A549 (cell line): ENCODE results near the gene RRBP1. TPM values are rescaled to one million over a fixed set of nuclear protein-coding genes. Genes with fewer than 3 reads are reported as not detected.
A peak's percentile ranks its signal among the peaks of the same experiment; 100 is the strongest.

ENCODE experiments used
- ATAC-seq, 2 experiments: fragments of 200-7000 bp in 1 of 2; fragments of >200 bp in 1 of 2; cut with Nextera tagmentation in 1 of 2; cut with Tn5 transposase in 1 of 2; 3 replicates each; pipeline versions ENCODE4 v1.8.0 to v1.9.1; 2018 to 2020; ENCODE audit warnings: mild to moderate bottlenecking in 1 of 2, moderate library complexity in 1 of 2
- CTCF ChIA-PET: fragments of 300-600 bp; sonication (Branson Sonifier 250); formaldehyde crosslinking; extraction: SDS; loops from one replicate; lab custom pipeline; 2021; ENCODE audit warnings: antibody characterized with exemption, inconsistent platforms; lab: Yijun Ruan, JAX
- POLR2A ChIA-PET: fragments of 350-600 bp; formaldehyde crosslinking; extraction: SDS; loops from one replicate; lab custom pipeline; 2021; ENCODE audit warnings: antibody characterized with exemption, inconsistent platforms; lab: Yijun Ruan, JAX
- DNase-seq, 2 experiments: peaks; one replicate each; pipeline versions ENCODE4 v3.0.0 to v3.0.0-alpha.2; 2011 to 2016; ENCODE audit warnings: low read depth in 1 of 2, low spot score in 1 of 2
- FAIRE-seq: peaks from 2 replicates; lab custom pipeline; 2011; peaks lifted over from hg19 to GRCh38; lab: Jason Lieb, UNC
- H3K27ac ChIP-seq, 2 experiments: fragments of >200 bp; sonication (Bioruptor Twin); formaldehyde crosslinking; 3 replicates each; pipeline ENCODE4 v1.5.1; 2016 to 2017
- H3K4me1 ChIP-seq: fragments of >200 bp; sonication (Bioruptor Twin); formaldehyde crosslinking; 3 replicates; pipeline ENCODE4 v1.6.1; 2016
- H3K4me2 ChIP-seq: fragments of >200 bp; sonication (Bioruptor Twin); formaldehyde crosslinking; 3 replicates; pipeline ENCODE4 v1.6.1; 2016
- H3K4me3 ChIP-seq: fragments of >200 bp; sonication (Bioruptor Twin); formaldehyde crosslinking; 3 replicates; pipeline ENCODE4 v1.5.1; 2016
- H3K9me3 ChIP-seq: fragments of >200 bp; sonication (Bioruptor Twin); formaldehyde crosslinking; 3 replicates; pipeline ENCODE4 v1.6.1; 2016
- EHF ChIP-seq: fragments of 250-450 bp; sonication (Bioruptor Pico); IDR thresholded peaks from 2 replicates; pipeline ENCODE4 v1.5.0; 2020; ENCODE audit warnings: mild to moderate bottlenecking
- FOSB ChIP-seq: fragments of 250-450 bp; sonication (Bioruptor Pico); IDR thresholded peaks from 2 replicates; pipeline ENCODE4 v1.5.0; 2020; ENCODE audit warnings: mild to moderate bottlenecking, moderate library complexity
- FOXS1 ChIP-seq: fragments of 250-450 bp; sonication (Bioruptor Pico); IDR thresholded peaks from 2 replicates; pipeline ENCODE4 v1.5.0; 2020; ENCODE audit warnings: mild to moderate bottlenecking, moderate library complexity
- GATA3 ChIP-seq: IDR thresholded peaks from 2 replicates; pipeline ENCODE4 v1.6.1; 2012; ENCODE audit warnings: borderline replicate concordance
- HEYL ChIP-seq: fragments of 250-450 bp; sonication (Bioruptor Pico); IDR thresholded peaks from 2 replicates; pipeline ENCODE4 v1.8.0; 2021; ENCODE audit warnings: mild to moderate bottlenecking, moderate library complexity
- JUNB ChIP-seq: fragments of >200 bp; sonication (Bioruptor Twin); formaldehyde crosslinking; IDR thresholded peaks from 2 replicates; pipeline ENCODE4 v1.6.1; 2016
- KDM5A ChIP-seq: fragments of 200-600 bp; sonication (generic); IDR thresholded peaks from 2 replicates; pipeline ENCODE4 v1.6.1; 2016; ENCODE audit warnings: antibody characterized with exemption, mild to moderate bottlenecking
- MYC ChIP-seq: IDR thresholded peaks from 2 replicates; pipeline ENCODE4 v1.6.1; 2012; ENCODE audit warnings: mild to moderate bottlenecking, inconsistent platforms, low read length, improper control_type of control experiment, borderline replicate concordance
- NPAS2 ChIP-seq: fragments of 250-450 bp; sonication (Bioruptor Pico); IDR thresholded peaks from 2 replicates; pipeline ENCODE4 v1.8.0; 2022; ENCODE audit warnings: mild to moderate bottlenecking, moderate library complexity, borderline replicate concordance
- POLR2AphosphoS2 ChIP-seq: conservative IDR thresholded peaks from 2 replicates; pipeline ENCODE4 v1.6.1; 2012; ENCODE audit warnings: low read length, improper control_type of control experiment, inconsistent platforms
- RCOR1 ChIP-seq: fragments of 150-350 bp; IDR thresholded peaks from 2 replicates; pipeline ENCODE4 v1.6.1; 2014; ENCODE audit warnings: antibody characterized with exemption, low read length, low read depth
- RFX5 ChIP-seq: fragments of 450-650 bp; IDR thresholded peaks from 2 replicates; pipeline ENCODE4 v1.7.1; 2014; ENCODE audit warnings: antibody characterized with exemption, mild to moderate bottlenecking, moderate library complexity
- SMC3 ChIP-seq: fragments of >200 bp; sonication (Bioruptor Twin); formaldehyde crosslinking; IDR thresholded peaks from 3 replicates; pipeline ENCODE4 v1.6.1; 2018; ENCODE audit warnings: inconsistent platforms
- SREBF2 ChIP-seq: fragments of 450-650 bp; IDR thresholded peaks from 2 replicates; pipeline ENCODE4 v1.6.1; 2014; ENCODE audit warnings: mild to moderate bottlenecking, moderate library complexity
- ZFP36 ChIP-seq: fragments of 450-650 bp; IDR thresholded peaks from 2 replicates; pipeline ENCODE4 v1.6.1; 2014; ENCODE audit warnings: borderline replicate concordance; ENCODE audit not compliant: partially characterized antibody
- WGBS: methylation state at CpG from one replicate; pipeline ENCODE4 v1.1.6; 2017; ENCODE audit errors: missing lambda C conversion rate; 5-methylcytosine and 5-hydroxymethylcytosine counted together
- polyA plus RNA-seq, 4 experiments: library from polyadenylated mRNA; depleted of rRNA in 3 of 4; stranded (reverse); fragments of >200 nt; fragmentation: RNase III in 1 of 4; extraction: RNeasy Plus Mini Kit Qiagen cat#74134 plus additional on column Dnase treatment in 1 of 4; gene quantifications; 2 replicates in 3 of 4; 3 replicates in 1 of 4; pipeline ENCODE4 v1.2.3, GENCODE V29; 2011 to 2017
- TF ChIP-seq, protein P1 (sequence below): IDR thresholded peaks from 2 replicates; pipeline ENCODE4 v1.6.1; 2012
- TF ChIP-seq, protein P2 (sequence below): fragments of 200-600 bp; sonication (generic); IDR thresholded peaks from 2 replicates; pipeline ENCODE4 v1.6.1; 2016; ENCODE audit warnings: antibody characterized with exemption, mild to moderate bottlenecking, moderate library complexity
- TF ChIP-seq, protein P3 (sequence below): fragments of >200 bp; sonication (Bioruptor Twin); formaldehyde crosslinking; IDR thresholded peaks from 2 replicates; pipeline ENCODE4 v1.6.1; 2016

RRBP1 gene
- polyA plus RNA-seq, 2 of the 4 experiments (the other 2 are of a cell fraction) = 51.6 to 79.6 TPM

DNA sequence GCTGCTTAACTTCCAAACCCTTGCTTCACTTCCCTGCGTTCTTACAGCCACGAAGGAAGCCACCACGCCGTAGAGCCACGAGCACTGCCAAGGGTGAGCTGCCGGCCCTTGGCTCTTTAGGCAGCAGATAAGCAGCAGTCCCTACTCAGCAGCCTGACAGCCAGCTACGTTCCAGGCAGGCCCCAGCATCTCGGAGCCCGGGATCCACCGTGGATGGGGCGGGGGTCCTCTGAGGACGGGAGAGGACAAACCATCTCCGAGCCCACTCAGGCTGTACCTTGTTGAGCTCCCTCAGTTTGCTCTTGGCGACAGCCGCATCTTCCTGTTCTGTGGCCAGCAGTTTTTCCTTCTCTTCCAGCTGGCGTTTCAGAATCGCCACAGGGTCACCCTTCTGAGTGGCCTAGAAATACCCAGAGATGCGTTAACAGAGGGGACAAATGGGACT is 40.5 kb downstream of the RRBP1 start (continued):
- TF ChIP-seq, protein P1, sequence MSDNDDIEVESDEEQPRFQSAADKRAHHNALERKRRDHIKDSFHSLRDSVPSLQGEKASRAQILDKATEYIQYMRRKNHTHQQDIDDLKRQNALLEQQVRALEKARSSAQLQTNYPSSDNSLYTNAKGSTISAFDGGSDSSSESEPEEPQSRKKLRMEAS = no peak
- TF ChIP-seq RCOR1 (no peak), SMC3 (no peak)
- TF ChIP-seq, protein P2, sequence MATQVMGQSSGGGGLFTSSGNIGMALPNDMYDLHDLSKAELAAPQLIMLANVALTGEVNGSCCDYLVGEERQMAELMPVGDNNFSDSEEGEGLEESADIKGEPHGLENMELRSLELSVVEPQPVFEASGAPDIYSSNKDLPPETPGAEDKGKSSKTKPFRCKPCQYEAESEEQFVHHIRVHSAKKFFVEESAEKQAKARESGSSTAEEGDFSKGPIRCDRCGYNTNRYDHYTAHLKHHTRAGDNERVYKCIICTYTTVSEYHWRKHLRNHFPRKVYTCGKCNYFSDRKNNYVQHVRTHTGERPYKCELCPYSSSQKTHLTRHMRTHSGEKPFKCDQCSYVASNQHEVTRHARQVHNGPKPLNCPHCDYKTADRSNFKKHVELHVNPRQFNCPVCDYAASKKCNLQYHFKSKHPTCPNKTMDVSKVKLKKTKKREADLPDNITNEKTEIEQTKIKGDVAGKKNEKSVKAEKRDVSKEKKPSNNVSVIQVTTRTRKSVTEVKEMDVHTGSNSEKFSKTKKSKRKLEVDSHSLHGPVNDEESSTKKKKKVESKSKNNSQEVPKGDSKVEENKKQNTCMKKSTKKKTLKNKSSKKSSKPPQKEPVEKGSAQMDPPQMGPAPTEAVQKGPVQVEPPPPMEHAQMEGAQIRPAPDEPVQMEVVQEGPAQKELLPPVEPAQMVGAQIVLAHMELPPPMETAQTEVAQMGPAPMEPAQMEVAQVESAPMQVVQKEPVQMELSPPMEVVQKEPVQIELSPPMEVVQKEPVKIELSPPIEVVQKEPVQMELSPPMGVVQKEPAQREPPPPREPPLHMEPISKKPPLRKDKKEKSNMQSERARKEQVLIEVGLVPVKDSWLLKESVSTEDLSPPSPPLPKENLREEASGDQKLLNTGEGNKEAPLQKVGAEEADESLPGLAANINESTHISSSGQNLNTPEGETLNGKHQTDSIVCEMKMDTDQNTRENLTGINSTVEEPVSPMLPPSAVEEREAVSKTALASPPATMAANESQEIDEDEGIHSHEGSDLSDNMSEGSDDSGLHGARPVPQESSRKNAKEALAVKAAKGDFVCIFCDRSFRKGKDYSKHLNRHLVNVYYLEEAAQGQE = no peak
- TF ChIP-seq, all 56 proteins: peak for 0

DNA sequence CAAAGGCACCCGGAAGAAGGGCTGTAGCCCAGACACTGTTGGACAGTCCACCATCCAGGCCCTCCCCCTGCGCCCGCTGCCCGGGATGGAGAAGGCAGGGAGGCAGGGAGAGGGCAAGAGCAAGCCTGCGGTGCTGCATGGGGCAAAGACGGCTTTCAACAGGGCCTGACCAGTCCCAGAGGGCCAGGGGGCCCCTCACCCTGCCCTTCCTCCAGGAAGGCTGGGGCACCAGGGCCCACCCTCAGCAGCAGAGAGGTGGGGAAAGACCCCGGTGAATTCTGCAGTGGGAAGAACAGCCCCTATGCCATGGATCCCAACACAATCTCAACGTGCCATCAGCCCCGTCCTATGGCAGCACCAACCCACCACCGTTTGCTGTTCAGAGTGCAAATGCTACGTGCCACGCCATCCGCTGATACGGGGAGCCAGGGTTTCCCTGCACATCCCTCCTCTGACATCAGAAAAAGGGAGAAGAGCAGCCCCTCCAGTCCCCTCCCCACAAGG is 41.1 kb downstream of the RRBP1 start:
- CTCF ChIA-PET = interaction anchor here (0.9 to 2.2 kb wide), 5 partner anchors 10 to 298 kb away, joined by 3 to 9 read pairs (median 5); no protein-coding TSS in a partner anchor
- ATAC-seq (peak in 1 of 2 experiments; percentile 30; a peak in 1 of 6 replicates), FAIRE-seq (no peak), DNase-seq (no peak)
- 97% methylated on average over 14 of the region's 14 CpGs for WGBS
- H3K27ac ChIP-seq = no peak overlapping the region
- H3K4me3 ChIP-seq = no peak overlapping the region
- TF ChIP-seq NPAS2 (CRISPR knock-in tag) (no peak), HEYL (CRISPR knock-in tag) (no peak), JUNB (no peak), EHF (no peak), MYC (no peak), KDM5A (no peak)
- TF ChIP-seq, protein P3, sequence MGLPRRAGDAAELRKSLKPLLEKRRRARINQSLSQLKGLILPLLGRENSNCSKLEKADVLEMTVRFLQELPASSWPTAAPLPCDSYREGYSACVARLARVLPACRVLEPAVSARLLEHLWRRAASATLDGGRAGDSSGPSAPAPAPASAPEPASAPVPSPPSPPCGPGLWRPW = no peak
- POLR2A ChIA-PET = no interaction called here
- H3K4me1 ChIP-seq = no peaks in the 10 kb centered on the region
- no peaks in the 10 kb centered on the region for H3K9me3 ChIP-seq
- H3K4me2 ChIP-seq = no peak overlapping the region

DNA sequence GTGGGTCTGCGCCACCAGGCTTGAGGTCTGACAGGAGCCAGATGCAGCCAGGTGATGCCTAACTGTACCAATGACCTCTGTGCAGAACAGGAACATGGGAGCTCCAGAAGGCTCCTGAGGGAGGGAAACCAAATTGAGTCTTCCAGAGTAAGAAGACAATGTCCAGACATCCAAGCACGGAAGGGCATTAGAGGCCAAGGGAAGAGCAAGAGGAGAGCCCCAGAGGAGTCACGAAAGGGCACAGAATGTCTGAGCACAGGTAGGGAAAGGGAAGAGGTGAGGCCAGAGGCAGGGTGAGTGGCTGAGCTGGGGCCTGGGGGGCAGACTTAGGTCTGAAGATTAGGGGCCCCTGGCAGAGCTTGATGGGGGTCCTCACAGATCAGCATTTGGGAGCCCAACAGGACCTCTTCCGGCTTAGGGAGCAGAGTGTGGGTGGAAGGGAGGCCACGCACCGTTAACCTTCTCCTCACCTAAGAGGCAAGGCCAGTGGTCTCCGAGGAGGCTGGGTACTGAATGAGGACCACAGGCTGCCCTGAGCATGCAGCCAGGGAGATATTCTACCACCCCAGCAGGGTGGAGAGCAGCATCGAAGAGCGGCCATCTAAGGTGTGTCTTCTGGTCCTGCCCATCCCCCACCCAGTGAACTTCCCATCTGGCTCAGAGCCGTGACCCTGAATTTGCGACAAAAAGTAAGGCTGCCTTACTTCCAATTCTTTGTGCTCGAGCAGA is 41.7 kb downstream of the RRBP1 start:
- ATAC-seq = no peak
- H3K4me1 ChIP-seq = no peaks in the 10 kb centered on the region
- no peak overlapping the region for H3K4me2 ChIP-seq
- POLR2A ChIA-PET = no interaction called here
- no peaks in the 10 kb centered on the region for H3K9me3 ChIP-seq
- FAIRE-seq = no peak
- H3K27ac ChIP-seq = no peak overlapping the region
- DNase-seq = no peak
- H3K4me3 ChIP-seq = no peak overlapping the region
- CTCF ChIA-PET = interaction anchor here (1.0 to 16.5 kb wide), 5 partner anchors 9 to 136 kb away, joined by 3 to 172 read pairs (median 9); no protein-coding TSS in a partner anchor
- 90% methylated on average over 12 of the region's 12 CpGs for WGBS
- TF ChIP-seq RFX5 (no peak), POLR2AphosphoS2 (no peak), ZFP36 (no peak), GATA3 (no peak), FOSB (CRISPR knock-in tag) (no peak), SREBF2 (no peak), FOXS1 (CRISPR knock-in tag) (no peak)
- TF ChIP-seq, all 56 proteins: peak for 0
